NOMO-1 treated with dmso at 0.1 percent for 144 hours (cell line): Measurements from ENCODE around the gene ZAP70.

ENCODE experiments used
- DNase-seq: peaks from one replicate; lab custom pipeline; 2025; ENCODE audit not compliant: unreplicated experiment; lab: John Stamatoyannopoulos, UW

ZAP70 gene

DNA sequence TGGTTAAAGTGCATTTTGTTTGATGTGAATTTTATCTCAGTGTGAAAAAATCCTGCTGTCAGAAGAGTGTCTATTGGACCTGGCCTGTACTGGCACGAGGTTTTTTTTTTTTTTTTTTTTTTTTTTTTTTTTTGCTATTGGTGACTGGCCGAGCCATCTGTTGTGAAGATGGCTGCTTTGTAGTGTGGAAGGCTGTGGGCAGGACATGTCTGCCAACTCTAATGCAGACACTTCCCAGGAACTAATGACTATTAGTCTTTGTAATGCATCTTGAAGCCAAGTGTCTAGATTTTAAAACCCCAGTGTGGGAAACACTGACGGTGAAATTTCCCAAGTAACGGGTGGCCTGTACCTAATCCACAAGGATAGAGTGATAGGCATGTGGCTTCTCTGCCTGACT lies 34.3 kb downstream of the ZAP70 start:
- no peak for DNase-seq

DNA sequence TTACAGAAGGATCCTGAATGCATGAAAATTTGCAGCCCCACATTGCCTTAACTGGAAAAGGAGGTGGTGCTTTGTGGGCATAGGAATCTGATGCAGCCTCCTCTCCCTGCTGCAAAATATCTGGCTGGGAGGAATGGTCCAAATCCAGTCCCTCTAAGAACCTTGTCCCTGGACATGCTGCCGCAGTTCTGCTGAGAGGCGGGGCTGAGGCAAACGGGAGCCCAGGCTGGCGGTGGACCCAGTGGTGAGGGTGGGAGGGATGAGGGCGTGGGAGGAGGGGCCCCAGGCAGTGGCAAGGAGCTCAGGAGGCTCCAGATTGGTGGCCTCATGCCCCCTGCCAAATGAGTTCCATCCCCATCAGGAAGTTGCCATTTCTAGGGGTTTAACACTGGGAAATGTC lies 36.2 kb downstream of the ZAP70 start:
- no peak for DNase-seq

DNA sequence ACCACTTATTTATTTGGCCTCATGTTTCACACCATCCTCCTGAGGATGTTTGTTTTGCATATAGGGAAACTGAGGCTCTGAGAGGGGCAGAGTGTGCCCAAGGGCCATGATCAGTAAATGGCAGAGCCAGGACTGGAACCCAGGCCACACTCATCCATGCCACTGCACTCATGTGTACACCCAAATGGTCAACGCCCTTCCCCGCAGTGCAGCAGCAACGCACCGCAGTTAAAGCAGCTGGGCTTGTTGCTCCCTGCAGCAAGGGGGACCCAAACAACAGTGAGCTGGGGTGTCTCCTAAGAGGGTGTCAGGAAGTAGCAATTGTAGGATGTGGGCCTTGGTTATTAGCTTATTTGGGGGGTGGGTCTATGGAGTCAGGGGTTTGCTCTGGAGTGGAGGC lies 36.6 kb downstream of the ZAP70 start:
- DNase-seq: no peak

DNA sequence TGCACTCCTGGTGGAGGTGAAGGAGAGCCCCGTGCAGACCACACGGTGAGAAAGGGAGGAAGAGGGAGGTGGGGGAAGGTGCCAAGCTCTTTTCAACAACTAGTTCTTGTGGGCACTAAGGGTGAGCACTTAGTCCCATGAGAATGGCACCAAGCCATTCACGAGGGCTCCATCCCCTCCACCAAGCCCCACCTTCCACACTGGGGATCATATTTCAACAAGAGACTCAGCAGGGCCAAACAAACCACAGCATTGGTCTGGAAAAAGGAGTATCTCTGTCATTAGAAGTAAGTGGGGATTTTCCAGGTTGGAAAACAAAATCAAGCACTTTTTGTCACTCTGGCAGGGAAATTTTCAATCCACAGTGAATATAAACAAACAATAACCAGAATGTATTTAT lies 38.4 kb downstream of the ZAP70 start:
- DNase-seq: no peak

DNA sequence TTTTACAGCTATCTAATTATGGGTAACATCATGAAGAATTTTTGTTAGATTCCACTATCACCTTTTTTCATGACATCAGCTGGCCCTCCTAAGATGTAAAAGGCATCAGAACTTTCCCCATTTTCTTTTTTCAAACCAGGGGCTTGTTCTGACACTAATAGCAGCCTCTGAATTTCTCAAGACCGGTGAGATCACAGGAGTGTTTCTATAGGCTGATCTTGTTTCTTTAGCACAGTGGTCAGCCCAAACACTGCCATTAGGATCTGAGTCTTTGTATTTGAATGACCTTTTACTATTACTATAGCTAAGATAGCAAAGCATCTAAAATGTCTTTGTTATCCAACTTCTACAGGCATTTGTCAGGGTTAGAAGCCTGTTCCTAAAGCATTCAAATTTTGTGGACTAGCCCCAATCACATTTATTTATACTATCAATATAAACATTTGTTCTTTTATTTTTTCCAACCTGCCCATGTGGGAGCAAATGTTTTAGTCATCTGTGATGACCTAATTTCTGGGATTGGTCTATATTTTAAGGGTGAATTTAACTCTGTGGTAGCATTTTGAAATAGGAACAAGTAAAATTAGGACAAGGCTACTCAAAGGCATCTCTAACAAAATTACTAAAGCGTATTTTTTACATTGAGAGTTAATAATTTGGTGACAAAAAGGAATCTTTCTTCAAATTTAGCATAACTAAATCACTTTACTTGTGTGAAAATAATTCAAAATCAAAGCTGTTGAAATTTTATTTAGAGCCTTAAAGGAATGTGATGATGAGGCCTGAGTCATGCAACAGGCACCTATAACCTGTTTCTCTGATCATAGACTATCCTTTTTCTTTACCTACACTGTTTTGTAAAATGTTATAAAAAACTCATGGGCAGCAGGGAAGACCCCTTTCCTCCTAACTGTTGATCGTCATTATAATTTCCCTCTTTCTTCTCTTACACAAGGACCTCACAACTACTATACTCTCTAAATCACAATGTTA lies 39.3 kb downstream of the ZAP70 start:
- no peak for DNase-seq

DNA sequence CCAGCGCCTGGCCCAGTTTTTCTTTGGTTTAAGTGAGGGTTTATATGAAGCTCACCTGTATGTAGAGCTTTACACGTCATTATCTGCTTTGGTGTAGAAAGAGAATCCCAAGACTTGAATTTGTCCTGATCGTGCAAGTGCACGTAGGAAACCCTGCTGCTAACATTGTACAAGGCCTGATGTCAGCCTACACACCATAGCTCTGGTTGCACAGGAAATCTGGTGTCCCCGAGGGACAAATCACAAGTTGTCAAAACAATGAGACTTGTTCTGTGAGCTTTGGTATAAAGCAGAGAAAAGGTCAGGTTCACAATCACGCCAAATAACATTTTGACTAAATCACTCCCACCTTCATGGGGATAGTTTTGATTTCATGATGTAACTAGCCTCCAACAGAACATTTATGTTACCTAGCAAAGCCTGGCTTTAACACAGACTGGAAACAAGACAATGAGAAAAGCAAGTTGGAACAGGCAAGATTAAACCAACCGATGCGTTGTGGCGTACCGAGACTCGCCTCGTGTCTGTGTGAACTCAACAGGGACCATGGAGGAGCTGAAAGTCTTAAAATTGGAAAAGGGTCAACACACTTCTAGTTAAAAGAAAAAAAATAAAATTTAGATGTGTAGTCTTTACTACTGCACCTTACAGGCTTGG lies 41.4 kb downstream of the ZAP70 start:
- DNase-seq: no peak

DNA sequence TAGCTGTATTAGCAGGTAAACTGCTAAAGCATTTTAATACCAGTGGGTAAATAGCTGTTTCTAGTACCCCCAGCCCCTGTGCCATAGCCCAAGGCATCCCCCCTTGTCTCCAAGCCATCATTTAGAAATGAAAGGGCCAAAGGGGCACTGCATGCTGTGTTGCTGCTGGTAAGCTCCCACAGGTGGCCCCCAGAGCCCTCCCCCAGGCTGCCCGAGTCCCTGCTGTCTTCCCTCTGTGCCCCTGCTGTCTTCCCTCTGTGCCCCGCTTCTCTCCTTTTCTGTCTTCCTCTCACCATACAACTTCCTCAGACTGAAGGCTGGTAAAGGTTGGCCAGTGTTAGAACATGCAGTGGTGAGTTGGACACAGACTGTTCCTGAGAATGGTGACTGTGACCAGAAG lies 42.1 kb downstream of the ZAP70 start:
- no peak for DNase-seq

DNA sequence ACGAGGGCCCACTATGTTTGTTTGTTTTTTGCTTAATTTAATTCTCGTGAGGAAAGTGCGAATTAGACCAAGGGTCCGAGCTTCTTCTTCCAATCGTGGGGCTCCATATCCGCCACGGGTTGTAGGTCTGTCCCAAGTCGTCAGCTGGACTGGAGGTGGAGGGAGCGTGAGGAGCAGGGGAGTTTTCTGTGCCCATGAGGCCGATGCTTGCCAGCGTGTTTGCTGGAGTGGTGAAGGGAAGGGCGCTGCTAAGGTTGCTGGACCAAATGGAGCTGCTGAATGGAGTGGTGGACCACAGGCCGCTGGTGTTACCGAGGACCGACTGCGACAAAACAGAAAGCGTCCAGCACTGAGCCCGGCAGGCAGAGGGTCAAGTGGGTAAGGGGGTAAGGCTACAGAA lies 43.7 kb downstream of the ZAP70 start:
- DNase-seq: no peak

DNA sequence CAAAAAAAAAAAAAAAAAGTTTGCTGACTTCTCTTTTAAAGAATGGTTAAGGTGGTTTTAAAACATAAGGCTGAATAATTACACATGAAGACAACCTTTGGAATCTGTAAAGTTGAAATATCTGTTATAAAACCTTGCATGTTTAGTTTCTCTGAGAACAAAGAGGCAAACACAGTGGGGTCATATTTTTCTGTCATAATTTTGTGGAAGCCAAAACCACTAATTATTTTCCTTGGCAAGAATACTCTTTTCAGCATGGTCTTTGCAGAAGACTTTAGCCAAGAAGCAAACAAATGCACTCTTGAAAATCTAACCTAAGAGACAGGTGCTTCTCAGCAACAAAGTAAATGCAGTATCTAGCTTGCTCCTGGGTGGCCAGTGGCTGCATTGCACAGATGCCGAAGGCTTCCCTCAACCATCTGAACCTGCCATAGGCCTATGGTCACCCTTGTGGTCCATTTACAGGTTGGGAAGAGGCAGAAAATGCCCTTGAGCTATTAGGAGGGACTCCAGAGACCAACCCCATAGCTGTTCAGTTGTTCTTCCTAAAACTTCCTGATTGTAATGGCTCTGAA lies 44.8 kb downstream of the ZAP70 start:
- DNase-seq: no peak

DNA sequence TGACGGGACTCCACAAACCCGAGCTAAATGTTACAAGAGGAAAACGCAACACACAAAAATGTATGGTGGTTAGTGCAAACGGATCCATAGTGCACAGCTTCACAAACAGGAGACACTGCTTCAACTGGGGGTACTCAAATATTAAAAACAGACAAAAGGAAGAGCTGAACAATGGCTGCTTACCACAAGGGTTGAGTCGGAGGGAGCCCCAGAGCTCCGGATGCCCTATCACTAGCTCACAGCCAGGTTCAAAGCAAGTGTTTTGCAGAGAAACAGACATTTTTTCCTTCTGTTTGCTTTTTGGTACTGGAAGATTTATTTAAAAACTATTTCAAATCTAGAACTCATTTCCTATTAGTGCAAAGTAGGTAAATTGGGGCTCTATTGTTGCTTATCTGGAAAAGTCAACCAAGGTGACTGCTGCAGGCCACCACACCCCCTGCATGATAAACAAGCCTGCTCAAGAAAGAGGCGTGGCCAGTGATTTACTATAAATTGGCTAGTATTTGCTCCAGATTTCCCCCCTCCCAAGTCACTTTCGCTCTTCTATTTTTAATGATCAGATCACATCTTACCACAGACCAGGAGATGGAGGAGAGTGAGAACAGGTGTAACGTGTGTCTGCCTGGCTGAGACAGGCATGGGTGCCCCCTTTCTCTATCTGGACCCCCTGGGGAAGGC lies 46.5 kb downstream of the ZAP70 start:
- DNase-seq: no peak

DNA sequence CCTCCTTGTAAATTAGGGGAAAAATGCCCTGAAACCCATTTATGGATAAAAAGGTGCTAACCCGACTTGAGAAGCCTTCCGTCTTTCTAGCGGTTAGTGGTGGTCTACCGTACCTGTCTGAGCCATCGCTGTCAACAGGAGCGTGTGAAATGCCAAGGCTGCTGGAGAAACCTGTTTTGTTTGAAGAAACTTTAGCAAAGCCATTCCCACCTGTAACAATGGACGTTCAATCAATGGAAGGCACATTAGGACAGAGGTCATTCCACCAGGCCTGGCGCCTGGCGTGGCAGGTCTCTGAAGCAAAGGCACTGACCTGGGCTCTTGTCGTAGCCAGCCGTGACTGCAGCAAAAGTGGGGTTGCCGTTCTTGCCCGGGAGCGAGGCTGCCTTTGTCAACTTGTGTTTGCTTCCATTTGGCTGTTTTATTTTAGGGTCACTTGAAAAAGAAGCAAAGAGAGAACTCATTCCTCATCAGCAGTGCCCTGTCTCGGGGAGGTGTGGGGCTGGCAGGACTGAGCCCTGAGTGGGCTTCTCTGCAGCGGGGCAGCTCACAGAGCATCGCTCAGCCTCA lies 47.2 kb downstream of the ZAP70 start:
- DNase-seq: no peak

DNA sequence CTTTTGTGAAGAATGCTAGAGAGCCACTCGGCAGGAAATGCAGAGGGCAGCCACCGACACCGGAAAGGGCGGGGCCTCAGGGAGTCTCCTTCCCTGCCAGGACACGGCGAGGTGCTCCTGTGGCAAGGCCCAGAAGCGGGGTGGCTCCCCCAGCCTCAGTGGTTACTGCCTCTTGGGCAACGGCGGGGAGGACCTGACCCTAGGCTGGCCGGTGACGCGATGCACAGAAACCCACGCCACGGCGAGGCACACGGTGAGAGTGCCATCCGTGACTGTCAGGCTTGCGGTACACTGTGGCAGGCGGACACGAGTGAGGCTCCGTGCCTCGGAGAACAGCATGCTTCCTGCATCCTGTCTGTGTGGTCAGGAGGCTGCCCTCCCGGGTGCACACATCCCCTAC lies 47.8 kb downstream of the ZAP70 start:
- DNase-seq: no peak

DNA sequence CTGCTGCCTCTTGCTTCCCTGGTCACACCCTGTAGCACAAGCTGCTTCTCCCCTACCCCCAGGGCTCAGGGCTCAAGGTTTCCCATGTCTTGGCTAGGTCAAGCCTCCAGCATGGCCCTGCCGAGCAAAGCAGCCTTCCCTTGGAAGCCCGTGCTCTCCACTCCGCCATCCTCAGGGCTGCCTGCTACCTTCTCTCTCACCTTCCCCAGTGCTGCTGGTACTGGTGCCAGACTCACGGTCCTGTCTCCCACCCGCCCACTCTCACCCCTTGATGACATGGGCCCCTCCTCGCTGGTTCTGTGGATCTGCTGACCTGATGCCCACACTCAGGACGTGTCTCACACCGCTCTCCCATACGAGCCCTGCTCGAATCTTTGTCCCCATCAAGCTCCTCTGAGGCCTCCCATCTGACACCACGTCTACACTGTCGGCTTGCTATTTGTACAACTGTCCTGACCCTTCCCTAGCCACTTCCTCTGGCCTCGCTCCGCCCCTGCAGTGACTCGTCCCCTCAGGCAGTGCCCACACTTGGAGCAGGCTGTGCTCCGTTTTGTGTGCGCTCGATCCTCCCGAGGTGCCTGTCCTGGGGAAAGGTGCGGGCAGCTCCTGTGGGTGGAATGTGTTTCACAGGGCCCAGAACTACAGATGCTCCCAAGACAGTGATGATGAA lies 49.9 kb downstream of the ZAP70 start:
- DNase-seq: no peak

DNA sequence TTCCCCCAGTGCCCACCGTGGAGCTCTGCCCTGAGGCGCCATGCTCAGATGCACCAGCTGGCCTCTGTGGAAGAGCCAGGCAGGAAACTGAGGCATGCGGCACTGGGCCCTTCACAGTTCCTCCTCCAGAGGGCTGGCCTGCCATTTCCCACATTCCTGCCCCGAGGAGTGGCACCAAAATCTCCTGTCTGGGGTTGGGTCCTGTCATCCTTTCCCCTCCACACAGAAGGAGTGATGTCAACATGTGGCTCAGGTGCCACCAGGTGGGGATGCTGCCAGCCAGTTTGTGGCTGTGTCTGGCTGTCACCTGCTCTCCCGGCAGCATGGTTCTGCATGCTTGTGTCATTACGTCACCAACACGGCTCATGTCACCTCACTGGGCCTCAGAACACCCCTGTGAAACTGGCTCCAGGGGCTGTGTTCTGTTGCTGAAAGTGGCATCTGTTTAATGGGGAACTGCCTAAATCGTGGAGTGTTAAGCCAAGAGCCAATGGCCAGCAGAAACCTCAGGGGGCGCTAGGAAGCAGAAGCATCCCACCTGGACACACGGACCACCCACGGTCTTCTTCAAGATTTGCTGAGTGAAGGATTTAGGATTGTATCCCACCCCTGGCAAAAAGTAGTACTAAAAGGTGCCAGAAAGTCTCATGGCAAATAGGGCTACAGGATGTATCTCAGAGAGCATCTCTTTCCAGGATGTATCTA lies 51.3 kb downstream of the ZAP70 start:
- DNase-seq: no peak

DNA sequence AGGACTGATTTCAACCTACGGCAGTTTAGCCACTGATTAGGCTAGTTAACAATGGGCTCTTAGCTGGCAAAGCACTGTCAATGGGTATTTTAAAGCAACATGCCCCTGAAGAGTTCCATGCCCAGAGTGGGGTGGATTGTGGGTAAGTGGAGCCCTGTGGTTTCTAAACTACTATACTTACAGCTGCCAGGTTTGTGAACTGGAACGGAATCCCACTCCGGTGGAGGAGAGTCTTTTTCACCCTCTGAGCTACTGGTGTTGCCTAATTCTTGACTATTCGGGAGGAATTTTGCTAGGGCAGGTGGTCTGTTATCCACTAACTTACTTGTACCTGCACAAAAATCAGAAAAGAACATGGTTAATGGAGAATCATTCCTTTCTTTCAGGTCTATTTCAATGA lies 52.6 kb downstream of the ZAP70 start:
- no peak for DNase-seq

DNA sequence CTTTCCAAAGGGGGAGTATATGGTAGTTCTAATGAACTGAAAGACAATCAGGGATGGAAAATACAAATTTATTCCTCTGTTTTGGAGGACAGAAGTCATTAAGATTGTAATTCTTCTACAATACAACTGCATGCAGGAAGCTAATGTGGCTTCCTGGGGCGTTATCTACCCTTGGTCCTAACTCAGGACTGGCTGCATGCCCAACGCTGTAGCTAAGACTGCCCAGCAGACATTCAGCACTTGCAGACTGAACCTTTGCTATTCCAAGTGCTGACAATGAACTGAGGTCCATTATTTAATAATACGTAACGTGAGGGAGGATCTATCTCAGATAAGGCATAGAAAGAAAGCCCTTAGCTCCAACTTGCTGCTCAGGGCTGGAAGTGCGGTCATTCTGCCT lies 53.2 kb downstream of the ZAP70 start:
- no peak for DNase-seq

DNA sequence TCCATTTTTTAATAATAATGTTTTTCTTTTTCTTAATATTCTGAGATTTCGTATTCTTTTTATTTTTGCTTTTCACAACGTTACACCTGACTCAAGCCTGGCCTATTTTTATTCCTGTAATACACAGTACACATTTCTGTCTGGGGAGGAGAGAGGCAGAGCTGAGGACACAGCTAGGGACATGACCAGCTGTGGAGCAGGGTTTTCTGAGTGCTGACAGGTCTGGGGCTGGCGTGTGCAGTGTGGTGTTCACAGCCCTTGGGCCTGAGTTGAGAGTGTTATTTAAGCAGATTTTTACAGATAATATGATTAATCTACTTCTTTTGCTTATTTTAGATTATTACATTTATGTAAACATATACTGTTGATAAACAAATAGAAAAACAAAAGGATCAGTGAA lies 55.9 kb downstream of the ZAP70 start:
- no peak for DNase-seq

DNA sequence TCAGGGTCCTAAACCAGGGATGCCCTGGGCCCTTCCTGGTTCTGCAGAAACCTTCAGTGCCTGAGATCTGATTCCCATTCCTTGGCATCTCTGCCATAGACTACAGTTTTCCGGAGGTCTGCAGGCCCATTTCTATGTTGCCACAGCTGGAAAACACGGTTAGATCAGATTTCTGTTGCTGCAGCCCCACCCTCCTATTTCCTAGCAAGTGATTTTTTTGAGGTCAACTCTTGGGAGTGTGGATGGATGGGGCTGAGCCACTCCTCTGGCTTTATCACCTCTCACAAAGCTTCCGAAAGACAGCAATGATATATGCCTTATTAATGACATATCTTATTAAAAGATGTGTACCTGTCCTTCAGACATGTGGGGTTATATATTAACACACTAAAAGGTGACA lies 56.3 kb downstream of the ZAP70 start:
- DNase-seq: no peak

DNA sequence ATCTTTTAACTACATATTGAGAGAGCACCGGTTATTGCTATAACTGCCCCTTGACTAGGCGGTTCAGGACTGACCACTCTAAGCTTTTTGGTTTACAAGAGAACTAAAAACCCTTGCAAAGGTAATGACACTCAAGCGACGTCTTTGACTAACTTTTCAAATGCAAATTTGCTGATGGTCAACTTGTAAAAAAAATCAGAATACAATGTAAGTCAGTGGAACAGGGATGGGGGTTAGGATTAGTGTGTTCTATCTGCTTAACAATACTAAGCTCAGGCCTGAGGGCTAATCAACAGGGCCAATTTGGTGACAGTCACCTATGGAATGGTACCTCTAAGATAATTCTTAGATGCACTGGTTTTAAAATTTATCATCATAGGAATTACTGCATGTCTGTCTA lies 57.1 kb downstream of the ZAP70 start:
- DNase-seq: no peak

DNA sequence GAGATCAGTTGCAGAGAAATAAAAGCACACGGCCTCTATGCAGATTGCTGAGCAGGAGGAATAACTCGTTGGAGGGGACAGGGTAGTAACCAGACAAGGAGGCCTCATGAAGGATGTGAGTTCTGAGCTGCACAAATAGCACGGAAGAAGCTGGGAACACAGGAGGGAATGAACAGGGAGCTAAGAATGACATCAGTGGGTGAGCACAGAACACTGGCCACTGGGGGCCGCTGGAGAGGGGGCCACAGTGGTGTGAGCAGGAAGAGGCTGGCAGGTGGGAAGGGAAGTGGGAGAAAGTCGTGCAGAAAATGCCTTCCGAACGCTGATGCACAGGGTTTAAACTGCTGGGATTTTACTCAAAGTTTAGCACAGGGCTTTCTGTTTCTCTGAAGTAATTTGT lies 61.0 kb downstream of the ZAP70 start:
- no peak for DNase-seq
